OCI-LY1 (cell line): ENCODE data around the gene IGSF8.

Experiments used
- H2AFZ ChIP-seq: fragments of 200-600 bp; sonication (generic), shearing (Covaris generic); 2 replicates; pipeline ENCODE4 v1.6.0; 2014; ENCODE audit warnings: antibody characterized with exemption, mild to moderate bottlenecking, low read length
- H3F3A ChIP-seq: fragments of 200-600 bp; sonication (generic), shearing (Covaris generic); 2 replicates; pipeline ENCODE4 v1.6.0; 2014; ENCODE audit warnings: mild to moderate bottlenecking, antibody characterized with exemption, low read length, moderate library complexity; ENCODE audit not compliant: insufficient read depth
- H3K27ac ChIP-seq: fragments of 200-600 bp; sonication (generic); 2 replicates; pipeline ENCODE4 v1.5.1; 2014; ENCODE audit warnings: low read length, mixed run types, mild to moderate bottlenecking, low read depth; ENCODE audit not compliant: poor library complexity, severe bottlenecking
- H3K27me3 ChIP-seq: fragments of 200-600 bp; sonication (generic); 2 replicates; pipeline ENCODE4 v1.6.0; 2014; ENCODE audit warnings: antibody characterized with exemption, mild to moderate bottlenecking, low read length, moderate library complexity; ENCODE audit not compliant: insufficient read depth
- H3K36me3 ChIP-seq: fragments of 200-600 bp; sonication (generic); 2 replicates; pipeline ENCODE4 v1.6.1; 2014; ENCODE audit warnings: mild to moderate bottlenecking, antibody characterized with exemption, low read length, moderate library complexity, mixed read lengths; ENCODE audit not compliant: insufficient read depth
- H3K4me1 ChIP-seq: fragments of 200-600 bp; sonication (generic); 2 replicates; pipeline ENCODE4 v1.5.1; 2014; ENCODE audit warnings: mild to moderate bottlenecking, low read length, moderate library complexity; ENCODE audit not compliant: insufficient read depth, severe bottlenecking
- H3K4me2 ChIP-seq: fragments of 200-600 bp; sonication (generic), shearing (Covaris generic); 2 replicates; pipeline ENCODE4 v1.6.1; 2014; ENCODE audit warnings: low read length
- H3K4me3 ChIP-seq: fragments of 200-600 bp; sonication (generic); 2 replicates; pipeline ENCODE4 v1.5.1; 2014; ENCODE audit warnings: low read length, low read depth, mild to moderate bottlenecking, mixed read lengths; ENCODE audit not compliant: poor library complexity, severe bottlenecking
- H3K79me2 ChIP-seq: fragments of 200-600 bp; shearing (Covaris generic); 2 replicates; pipeline ENCODE4 v1.6.1; 2016; ENCODE audit warnings: mixed run types, low read length, mixed read lengths; ENCODE audit not compliant: insufficient read depth
- H3K9ac ChIP-seq: fragments of 200-600 bp; sonication (generic), shearing (Covaris generic); 2 replicates; pipeline ENCODE4 v1.6.1; 2014; ENCODE audit warnings: mild to moderate bottlenecking, low read length, mixed read lengths
- H3K9me2 ChIP-seq: fragments of 200-600 bp; sonication (generic), shearing (Covaris generic); 2 replicates; pipeline ENCODE4 v1.6.1; 2014; ENCODE audit warnings: low read depth, mild to moderate bottlenecking, low read length, mixed read lengths
- H3K9me3 ChIP-seq: fragments of 200-600 bp; shearing (Covaris generic); 2 replicates; pipeline ENCODE4 v1.6.1; 2014; ENCODE audit warnings: low read length, mixed read lengths
- H4K20me1 ChIP-seq: fragments of 200-600 bp; sonication (generic), shearing (Covaris generic); 2 replicates; pipeline ENCODE4 v1.6.0; 2016; ENCODE audit warnings: mild to moderate bottlenecking, low read length; ENCODE audit not compliant: insufficient read depth
- CTCF ChIP-seq: fragments of 200-600 bp; sonication (generic), shearing (Covaris generic); IDR thresholded peaks from 2 replicates; pipeline ENCODE4 v1.5.1; 2017; ENCODE audit warnings: mild to moderate bottlenecking, antibody characterized with exemption, low read length, moderate library complexity, mixed read lengths
- EZH2 ChIP-seq: fragments of 200-600 bp; sonication (generic), shearing (Covaris generic); IDR thresholded peaks from 2 replicates; pipeline ENCODE4 v1.8.0; 2017; ENCODE audit warnings: borderline replicate concordance, mixed run types, mild to moderate bottlenecking, antibody characterized with exemption, low read length, moderate library complexity, mixed read lengths

Gene IGSF8

GRCh38 chr1:160121388-160121787 is 23.0 kb upstream of the IGSF8 start:
- Histone ChIP-seq H3K4me3 (no peak overlapping the region), H3K4me2 (no peak overlapping the region), H3K9ac (no peak overlapping the region), H3K4me1 (no peaks in the 10 kb centered on the region), H3K9me3 (no peaks in the 10 kb centered on the region), H3K36me3 (no peaks in the 10 kb centered on the region), H3F3A (no peaks in the 10 kb centered on the region), H4K20me1 (no peaks in the 10 kb centered on the region), H3K27me3 (no peaks in the 10 kb centered on the region), H3K27ac (no peak overlapping the region), H3K9me2 (no peaks in the 10 kb centered on the region), H2AFZ (no peak overlapping the region), H3K79me2 (no peaks in the 10 kb centered on the region)
- TF ChIP-seq EZH2, result no peak
- no peak for TF ChIP-seq CTCF

DNA sequence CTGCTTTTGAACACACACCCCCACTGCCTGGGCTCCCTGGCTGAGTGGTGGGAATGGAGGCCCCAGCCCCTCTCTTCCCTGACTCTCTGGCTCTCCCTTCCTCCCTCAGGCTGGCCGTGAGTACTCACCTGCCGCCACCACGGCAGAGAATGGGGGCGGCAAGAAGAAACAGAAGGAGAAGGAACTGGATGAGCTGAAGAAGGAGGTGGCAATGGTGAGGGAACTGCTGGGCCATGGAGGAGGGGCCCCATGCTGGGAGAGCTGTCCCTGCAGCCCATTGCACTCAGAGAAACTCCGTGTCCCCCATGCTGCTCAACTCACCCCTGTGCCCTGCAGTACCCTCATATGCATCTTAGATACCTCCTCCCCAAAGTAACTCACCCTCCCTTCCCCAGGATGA is 22.4 kb upstream of the IGSF8 start:
- Histone ChIP-seq H3K4me3 (no peak overlapping the region), H3K79me2 (no peaks in the 10 kb centered on the region), H3K27ac (no peak overlapping the region), H3F3A (no peaks in the 10 kb centered on the region), H3K9me3 (no peaks in the 10 kb centered on the region), H3K4me2 (no peak overlapping the region), H4K20me1 (no peaks in the 10 kb centered on the region), H3K9ac (no peak overlapping the region), H2AFZ (no peak overlapping the region), H3K4me1 (no peaks in the 10 kb centered on the region), H3K9me2 (no peaks in the 10 kb centered on the region), H3K27me3 (no peaks in the 10 kb centered on the region), H3K36me3 (no peaks in the 10 kb centered on the region)
- TF ChIP-seq CTCF (no peak), EZH2 (no peak)

DNA sequence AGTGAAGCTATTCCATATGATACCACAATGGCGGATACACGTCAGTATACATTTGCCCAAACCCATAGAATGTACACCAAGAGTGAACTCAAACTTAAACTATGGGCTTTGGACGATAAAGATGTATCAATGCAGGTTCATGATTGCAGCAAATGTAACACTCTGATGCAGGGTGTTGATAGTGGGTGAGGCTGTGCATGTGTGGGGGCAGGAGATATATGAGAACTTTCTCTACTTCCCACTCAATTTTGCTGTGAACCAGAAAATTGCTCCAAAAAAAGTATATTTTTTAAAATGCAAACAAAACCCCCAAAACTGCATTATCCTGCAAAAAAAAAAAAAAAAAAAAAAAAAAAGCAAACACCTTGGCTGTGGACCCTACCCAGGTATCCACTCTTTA is 20.5 kb upstream of the IGSF8 start:
- peaks cover 11% of the 10 kb centered on the region; the same call in 1 of the 2 replicates for H3K27me3 ChIP-seq
- H3K4me1 ChIP-seq, result no peaks in the 10 kb centered on the region
- no peaks in the 10 kb centered on the region for H3K9me3 ChIP-seq
- no peaks in the 10 kb centered on the region for H3F3A ChIP-seq
- H3K27ac ChIP-seq, result no peak overlapping the region
- no peak overlapping the region for H3K4me2 ChIP-seq
- no peaks in the 10 kb centered on the region for H3K36me3 ChIP-seq
- no peaks in the 10 kb centered on the region for H3K79me2 ChIP-seq
- no peak overlapping the region for H3K9ac ChIP-seq
- no peak overlapping the region for H2AFZ ChIP-seq
- H3K9me2 ChIP-seq, result no peaks in the 10 kb centered on the region
- H3K4me3 ChIP-seq, result no peak overlapping the region
- H4K20me1 ChIP-seq, result no peaks in the 10 kb centered on the region
- no peak for TF ChIP-seq EZH2
- no peak for TF ChIP-seq CTCF
